ENCODE results near the gene BMI1.
A peak's percentile ranks its signal among the peaks of the same experiment; 100 is the strongest.

Gene BMI1

GRCh38 chr10:22319980-22320558 lies 830 bp upstream of the BMI1 start:
- no peak for DNase-seq

- DNase-seq: peak; percentile 12
These were observed 441 bp downstream of the BMI1 start for GRCh38 chr10:22321156-22321923.

- no peak for DNase-seq
These were observed 1.2 kb downstream of the BMI1 start for GRCh38 chr10:22321924-22322640.

GRCh38 chr10:22322641-22323160 lies 1.8 kb downstream of the BMI1 start:
- DNase-seq: no peak

GRCh38 chr10:22323538-22324305 lies 2.8 kb downstream of the BMI1 start:
- DNase-seq: no peak

GRCh38 chr10:22324413-22324812 lies 3.5 kb downstream of the BMI1 start:
- DNase-seq: no peak

GRCh38 chr10:22324893-22325271 lies 4.0 kb downstream of the BMI1 start:
- no peak for DNase-seq

- peak; percentile 29 for DNase-seq
These were observed 4.6 kb downstream of the BMI1 start for GRCh38 chr10:22325272-22326144.

GRCh38 chr10:22326145-22326702 lies 5.3 kb downstream of the BMI1 start:
- no peak for DNase-seq

- no peak for DNase-seq
These were observed 8.3 kb downstream of the BMI1 start for GRCh38 chr10:22329150-22329549.

GRCh38 chr10:22332116-22332692 lies 11.3 kb downstream of the BMI1 start:
- DNase-seq: no peak

GRCh38 chr10:22333167-22333974 lies 12.5 kb downstream of the BMI1 start:
- no peak for DNase-seq

- DNase-seq: no peak
These were observed 13.0 kb downstream of the BMI1 start for GRCh38 chr10:22333975-22334282.

GRCh38 chr10:22334414-22335172 lies 13.7 kb downstream of the BMI1 start:
- DNase-seq: no peak

- DNase-seq: no peak
These were observed 14.5 kb downstream of the BMI1 start for GRCh38 chr10:22335173-22335933.

GRCh38 chr10:22338185-22338900 lies 17.4 kb downstream of the BMI1 start:
- no peak for DNase-seq

- no peak for DNase-seq
These were observed 18.0 kb downstream of the BMI1 start for GRCh38 chr10:22338931-22339330.

GRCh38 chr10:22339761-22340328 lies 18.9 kb downstream of the BMI1 start:
- DNase-seq: no peak
